Activated CD4-positive, alpha-beta T cell treated with anti-CD3 and anti-CD28 coated beads for 1 hour (primary cell): ENCODE data around the gene PTPRD.

Source experiments
- DNase-seq: peaks from one replicate; pipeline ENCODE4 v3.0.0-alpha.2; 2020

Gene PTPRD

DNA sequence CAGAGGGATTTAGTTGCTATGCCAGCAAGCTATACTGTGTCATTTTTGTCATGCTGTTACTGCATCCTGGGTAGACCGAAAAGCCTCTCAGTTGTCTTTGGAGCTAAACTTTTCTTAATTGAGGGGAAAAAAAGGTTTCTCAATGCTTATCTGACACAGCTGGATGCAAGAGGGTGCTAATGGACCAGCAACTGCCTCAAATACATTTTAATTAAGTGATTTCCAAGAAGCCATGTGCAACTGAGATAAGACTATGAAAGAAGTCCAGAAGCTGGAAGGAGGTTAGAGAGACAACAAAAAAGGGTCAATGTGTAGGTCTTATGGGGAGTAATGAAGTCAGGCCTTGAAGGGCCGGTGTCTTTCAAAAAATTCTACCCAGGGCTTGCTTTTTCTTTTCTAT is 2347.5 kb downstream of the PTPRD start:
- no peak for DNase-seq
